Measurements from ENCODE around the gene AKAP7. TPM values are rescaled to one million over a fixed set of nuclear protein-coding genes. Genes with fewer than 3 reads are reported as not detected.

AKAP7 gene
- total and polyA plus RNA-seq, 3 donors from 2014 or later = 16.5 to 32.4 (median 29.3) TPM

DNA sequence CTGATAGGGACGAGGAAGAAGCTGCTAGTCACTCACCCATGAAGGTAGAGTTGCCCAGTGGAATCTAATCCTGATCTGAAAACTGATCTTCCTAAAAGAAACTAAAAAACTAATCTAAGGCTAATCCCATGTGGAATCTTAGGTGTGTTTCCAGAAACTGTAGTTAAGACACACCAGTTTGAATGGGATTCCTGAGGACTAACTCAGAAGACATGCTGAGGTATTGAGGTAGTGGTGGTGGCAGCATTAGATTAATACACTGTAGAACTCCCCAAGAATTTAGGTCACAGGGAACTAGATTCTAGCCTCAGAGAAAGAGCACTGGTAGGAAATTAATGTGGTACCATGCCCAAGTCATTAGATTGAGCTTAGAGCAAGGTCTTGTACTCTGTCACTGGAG, 19.6 kb upstream of the AKAP7 start:
- Histone ChIP-seq H3K27me3 (no peaks in the 10 kb centered on the region), H3K36me3 (ENCODE audit: low read depth, missing control alignments) (no peaks in the 10 kb centered on the region), H3K4me3 (no peak overlapping the region), H3K4me1 (no peaks in the 10 kb centered on the region), H3K9me3 (no peaks in the 10 kb centered on the region), H3K27ac (no peak overlapping the region)
- no peak for DNase-seq
- 85 to 100% methylated on average over 1 of the region's 1 CpG for WGBS, 2 donors
- intact Hi-C loops (cut with DNase I; ENCODE audit: low total_unique reads) = loop anchor here (10.0 kb wide), 1 partner anchor 231 kb away; no protein-coding TSS in a partner anchor
- TF ChIP-seq, protein P1, sequence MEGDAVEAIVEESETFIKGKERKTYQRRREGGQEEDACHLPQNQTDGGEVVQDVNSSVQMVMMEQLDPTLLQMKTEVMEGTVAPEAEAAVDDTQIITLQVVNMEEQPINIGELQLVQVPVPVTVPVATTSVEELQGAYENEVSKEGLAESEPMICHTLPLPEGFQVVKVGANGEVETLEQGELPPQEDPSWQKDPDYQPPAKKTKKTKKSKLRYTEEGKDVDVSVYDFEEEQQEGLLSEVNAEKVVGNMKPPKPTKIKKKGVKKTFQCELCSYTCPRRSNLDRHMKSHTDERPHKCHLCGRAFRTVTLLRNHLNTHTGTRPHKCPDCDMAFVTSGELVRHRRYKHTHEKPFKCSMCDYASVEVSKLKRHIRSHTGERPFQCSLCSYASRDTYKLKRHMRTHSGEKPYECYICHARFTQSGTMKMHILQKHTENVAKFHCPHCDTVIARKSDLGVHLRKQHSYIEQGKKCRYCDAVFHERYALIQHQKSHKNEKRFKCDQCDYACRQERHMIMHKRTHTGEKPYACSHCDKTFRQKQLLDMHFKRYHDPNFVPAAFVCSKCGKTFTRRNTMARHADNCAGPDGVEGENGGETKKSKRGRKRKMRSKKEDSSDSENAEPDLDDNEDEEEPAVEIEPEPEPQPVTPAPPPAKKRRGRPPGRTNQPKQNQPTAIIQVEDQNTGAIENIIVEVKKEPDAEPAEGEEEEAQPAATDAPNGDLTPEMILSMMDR (IDR thresholded peaks at IDR 0.05) = no peak

DNA sequence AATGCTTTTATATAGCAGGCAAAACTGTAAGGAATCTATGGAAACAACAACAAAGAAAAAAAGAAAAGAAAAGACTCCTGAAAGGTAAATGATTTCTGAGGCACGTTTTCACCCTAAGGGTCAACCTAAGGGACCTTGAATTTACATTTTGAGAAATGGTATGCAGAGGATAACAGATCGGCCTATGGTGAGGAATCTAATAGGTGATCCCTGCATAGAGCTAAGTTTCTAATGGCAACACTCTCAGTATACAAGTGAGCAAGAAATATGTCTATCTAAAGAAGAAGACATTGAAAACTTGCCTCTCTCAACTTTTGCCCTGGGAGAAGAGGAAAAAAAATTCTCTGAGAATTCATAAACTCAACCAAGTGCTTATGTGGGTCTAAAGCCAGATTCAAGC, 18.9 kb upstream of the AKAP7 start:
- Histone ChIP-seq H3K27ac (no peak overlapping the region), H3K4me1 (no peaks in the 10 kb centered on the region), H3K4me3 (no peak overlapping the region), H3K27me3 (no peaks in the 10 kb centered on the region), H3K36me3 (ENCODE audit: low read depth, missing control alignments) (no peaks in the 10 kb centered on the region), H3K9me3 (no peaks in the 10 kb centered on the region)
- DNase-seq = no peak
- 90 to 91% methylated on average over 2 of the region's 2 CpGs for WGBS, 2 donors
- TF ChIP-seq, protein P1 (IDR thresholded peaks at IDR 0.05) = no peak
- no peak for TF ChIP-seq POLR2A (IDR thresholded peaks at IDR 0.05)
- intact Hi-C loops (cut with DNase I; ENCODE audit: low total_unique reads) = loop anchor here (10.0 kb wide), 1 partner anchor 232 kb away; no protein-coding TSS in a partner anchor

DNA sequence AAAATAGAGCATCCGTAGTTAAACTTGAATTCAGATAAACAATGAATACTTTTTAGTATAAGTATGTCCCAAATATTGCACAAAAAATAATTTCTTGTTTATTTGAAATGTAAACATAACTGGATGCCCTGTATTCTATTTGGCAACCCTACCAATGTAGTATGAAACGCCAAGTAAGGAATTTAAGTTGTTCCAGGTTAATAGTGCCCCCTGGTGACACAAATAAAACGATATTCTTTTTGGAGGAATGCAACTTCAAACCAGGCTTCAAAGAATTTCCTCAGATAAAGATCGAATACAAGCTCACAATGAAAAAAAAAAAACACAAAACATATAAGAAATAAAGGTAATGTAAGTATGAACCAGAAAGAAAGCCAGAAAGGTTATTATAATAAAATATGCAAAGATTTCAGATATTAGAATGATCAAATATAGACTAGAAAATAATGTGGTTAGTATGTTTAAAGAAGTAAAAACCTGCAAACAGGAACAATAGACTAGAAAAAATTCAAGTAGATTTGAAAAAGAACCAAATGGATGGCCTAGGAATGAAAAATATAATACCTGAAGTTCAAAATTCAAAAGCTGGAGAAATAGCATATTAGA, 18.4 kb upstream of the AKAP7 start:
- DNase-seq = no peak
- no peaks in the 10 kb centered on the region for H3K4me1 ChIP-seq
- H3K27ac ChIP-seq = no peak overlapping the region
- no peak for TF ChIP-seq POLR2A (IDR thresholded peaks at IDR 0.05)
- TF ChIP-seq, protein P1 (IDR thresholded peaks at IDR 0.05) = peak; percentile 42 to 55 (median 53)
- H3K9me3 ChIP-seq = no peaks in the 10 kb centered on the region
- no peaks in the 10 kb centered on the region for H3K27me3 ChIP-seq
- no peaks in the 10 kb centered on the region for H3K36me3 ChIP-seq (ENCODE audit: low read depth, missing control alignments)
- no peak overlapping the region for H3K4me3 ChIP-seq
- intact Hi-C loops (cut with DNase I; ENCODE audit: low total_unique reads) = loop anchor here (10.0 kb wide), 1 partner anchor 232 kb away; no protein-coding TSS in a partner anchor
- WGBS, 2 donors = 47 to 53% methylated on average over 4 of the region's 4 CpGs

DNA sequence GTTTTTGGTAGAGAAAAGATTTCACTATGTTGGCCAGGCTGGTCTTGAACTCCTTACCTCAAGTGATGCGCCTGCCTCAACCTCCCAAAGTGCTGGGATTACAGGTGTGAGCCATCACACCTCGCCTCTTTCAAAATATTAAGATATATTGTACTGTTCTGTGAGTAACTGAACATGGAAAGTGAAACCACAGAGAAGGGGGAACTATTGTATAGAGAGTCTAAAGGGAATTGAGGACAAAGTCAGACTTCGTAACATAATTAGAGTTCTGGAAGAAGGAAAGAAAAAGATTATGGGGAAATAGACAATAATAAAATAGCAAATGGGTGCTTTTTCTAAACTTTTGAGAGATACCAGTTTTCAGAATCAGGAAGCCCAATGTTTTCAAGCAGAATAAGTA, 17.4 kb upstream of the AKAP7 start:
- no peak overlapping the region for H3K27ac ChIP-seq
- no peaks in the 10 kb centered on the region for H3K4me1 ChIP-seq
- WGBS, 2 donors = 92% methylated on average over 3 of the region's 3 CpGs
- TF ChIP-seq, protein P1 (IDR thresholded peaks at IDR 0.05) = no peak
- no peak for TF ChIP-seq POLR2A (IDR thresholded peaks at IDR 0.05)
- no peaks in the 10 kb centered on the region for H3K36me3 ChIP-seq (ENCODE audit: low read depth, missing control alignments)
- DNase-seq = no peak
- intact Hi-C loops (cut with DNase I; ENCODE audit: low total_unique reads) = loop anchor here (10.0 kb wide), 1 partner anchor 233 kb away; no protein-coding TSS in a partner anchor
- no peaks in the 10 kb centered on the region for H3K9me3 ChIP-seq
- no peaks in the 10 kb centered on the region for H3K27me3 ChIP-seq
- H3K4me3 ChIP-seq = no peak overlapping the region

DNA sequence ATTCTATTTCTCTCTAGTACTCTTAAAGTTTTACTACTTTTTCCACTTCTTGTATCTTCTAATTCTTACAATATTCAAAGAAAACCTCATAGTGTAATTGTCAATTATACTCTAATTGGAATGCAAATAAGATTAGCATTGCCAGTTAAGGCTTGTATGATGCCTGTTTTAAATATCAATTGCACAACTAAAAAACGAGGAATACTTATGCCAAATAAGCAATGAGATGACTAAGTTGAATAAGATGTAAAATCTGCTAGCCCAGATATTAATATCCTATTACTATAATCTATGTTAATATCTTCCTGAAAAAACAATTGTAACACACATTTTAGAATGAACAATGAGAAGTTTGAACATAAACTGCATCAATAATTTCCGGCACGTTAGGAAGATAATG, 13.3 kb upstream of the AKAP7 start:
- Histone ChIP-seq H3K4me3 (no peak overlapping the region), H3K27me3 (no peaks in the 10 kb centered on the region), H3K9me3 (no peaks in the 10 kb centered on the region), H3K4me1 (no peaks in the 10 kb centered on the region), H3K27ac (no peak overlapping the region), H3K36me3 (ENCODE audit: low read depth, missing control alignments) (no peaks in the 10 kb centered on the region)
- no peak for TF ChIP-seq POLR2A (IDR thresholded peaks at IDR 0.05)
- TF ChIP-seq, protein P1 (IDR thresholded peaks at IDR 0.05) = no peak
- WGBS, 2 donors = 60 to 63% methylated on average over 3 of the region's 3 CpGs
- no peak for DNase-seq
- intact Hi-C loops (cut with DNase I; ENCODE audit: low total_unique reads) = no loop called here

Measured in testis (tissue), 3 donors.